A549 (cell line): ENCODE data around the gene TSHB. TPM values are rescaled to one million over a fixed set of nuclear protein-coding genes. Genes with fewer than 3 reads are reported as not detected.

Experiments used
- ATAC-seq, 2 experiments: fragments of 200-7000 bp in 1 of 2; fragments of >200 bp in 1 of 2; cut with Nextera tagmentation in 1 of 2; cut with Tn5 transposase in 1 of 2; 3 replicates each; pipeline versions ENCODE4 v1.8.0 to v1.9.1; 2018 to 2020; ENCODE audit warnings: mild to moderate bottlenecking in 1 of 2, moderate library complexity in 1 of 2
- CTCF ChIA-PET: fragments of 300-600 bp; sonication (Branson Sonifier 250); formaldehyde crosslinking; extraction: SDS; loops from one replicate; lab custom pipeline; 2021; ENCODE audit warnings: antibody characterized with exemption, inconsistent platforms; lab: Yijun Ruan, JAX
- POLR2A ChIA-PET: fragments of 350-600 bp; formaldehyde crosslinking; extraction: SDS; loops from one replicate; lab custom pipeline; 2021; ENCODE audit warnings: antibody characterized with exemption, inconsistent platforms; lab: Yijun Ruan, JAX
- DNase-seq, 2 experiments: peaks; one replicate each; pipeline versions ENCODE4 v3.0.0 to v3.0.0-alpha.2; 2011 to 2016; ENCODE audit warnings: low read depth in 1 of 2, low spot score in 1 of 2
- FAIRE-seq: peaks from 2 replicates; lab custom pipeline; 2011; peaks lifted over from hg19 to GRCh38; lab: Jason Lieb, UNC
- H3K27ac ChIP-seq, 2 experiments: fragments of >200 bp; sonication (Bioruptor Twin); formaldehyde crosslinking; 3 replicates each; pipeline ENCODE4 v1.5.1; 2016 to 2017
- H3K4me1 ChIP-seq: fragments of >200 bp; sonication (Bioruptor Twin); formaldehyde crosslinking; 3 replicates; pipeline ENCODE4 v1.6.1; 2016
- H3K4me2 ChIP-seq: fragments of >200 bp; sonication (Bioruptor Twin); formaldehyde crosslinking; 3 replicates; pipeline ENCODE4 v1.6.1; 2016
- H3K4me3 ChIP-seq: fragments of >200 bp; sonication (Bioruptor Twin); formaldehyde crosslinking; 3 replicates; pipeline ENCODE4 v1.5.1; 2016
- H3K9me3 ChIP-seq: fragments of >200 bp; sonication (Bioruptor Twin); formaldehyde crosslinking; 3 replicates; pipeline ENCODE4 v1.6.1; 2016
- BCL3 ChIP-seq: fragments of >200 bp; sonication (Bioruptor Twin); formaldehyde crosslinking; IDR thresholded peaks from 3 replicates; pipeline ENCODE4 v1.6.1; 2016
- CEBPB ChIP-seq, 2 experiments: fragments of >200 bp in 1 of 2; sonication (Bioruptor Twin) in 1 of 2; formaldehyde crosslinking in 1 of 2; IDR thresholded peaks; 2 replicates each; pipeline ENCODE4 v1.6.1; 2012 to 2016
- E2F6 ChIP-seq: IDR thresholded peaks from 2 replicates; pipeline ENCODE4 v1.6.1; 2012; ENCODE audit warnings: low read depth, borderline replicate concordance
- EHF ChIP-seq: fragments of 250-450 bp; sonication (Bioruptor Pico); IDR thresholded peaks from 2 replicates; pipeline ENCODE4 v1.5.0; 2020; ENCODE audit warnings: mild to moderate bottlenecking
- FOSB ChIP-seq: fragments of 250-450 bp; sonication (Bioruptor Pico); IDR thresholded peaks from 2 replicates; pipeline ENCODE4 v1.5.0; 2020; ENCODE audit warnings: mild to moderate bottlenecking, moderate library complexity
- FOXS1 ChIP-seq: fragments of 250-450 bp; sonication (Bioruptor Pico); IDR thresholded peaks from 2 replicates; pipeline ENCODE4 v1.5.0; 2020; ENCODE audit warnings: mild to moderate bottlenecking, moderate library complexity
- JUN ChIP-seq, 2 experiments: fragments of >200 bp; sonication (Bioruptor Twin); formaldehyde crosslinking; IDR thresholded peaks; 2 replicates in 1 of 2; 3 replicates in 1 of 2; pipeline ENCODE4 v1.6.1; 2016 to 2017
- NFE2L2 ChIP-seq: fragments of 150-350 bp; conservative IDR thresholded peaks from 2 replicates; pipeline ENCODE4 v1.6.1; 2014; ENCODE audit warnings: low read length
- REST ChIP-seq: fragments of 200-600 bp; sonication (generic); IDR thresholded peaks from 2 replicates; pipeline ENCODE4 v1.6.1; 2016; ENCODE audit warnings: antibody characterized with exemption, mild to moderate bottlenecking, moderate library complexity
- RNF2 ChIP-seq: fragments of 200-600 bp; sonication (generic); IDR thresholded peaks from 2 replicates; pipeline ENCODE4 v1.6.1; 2016; ENCODE audit warnings: low read depth, mild to moderate bottlenecking, antibody characterized with exemption, moderate library complexity, borderline replicate concordance
- SMC3 ChIP-seq: fragments of >200 bp; sonication (Bioruptor Twin); formaldehyde crosslinking; IDR thresholded peaks from 3 replicates; pipeline ENCODE4 v1.6.1; 2018; ENCODE audit warnings: inconsistent platforms
- ZFP36 ChIP-seq: fragments of 450-650 bp; IDR thresholded peaks from 2 replicates; pipeline ENCODE4 v1.6.1; 2014; ENCODE audit warnings: borderline replicate concordance; ENCODE audit not compliant: partially characterized antibody
- ZNF302 ChIP-seq: fragments of 250-450 bp; sonication (Bioruptor Pico); IDR thresholded peaks from 2 replicates; pipeline ENCODE4 v1.9.0; 2021; ENCODE audit warnings: inconsistent platforms, mild to moderate bottlenecking, moderate library complexity
- ZSCAN20 ChIP-seq: fragments of 250-450 bp; sonication (Bioruptor Pico); IDR thresholded peaks from 2 replicates; pipeline ENCODE4 v1.8.0; 2022; ENCODE audit warnings: mild to moderate bottlenecking, moderate library complexity
- WGBS: methylation state at CpG from one replicate; pipeline ENCODE4 v1.1.6; 2017; ENCODE audit errors: missing lambda C conversion rate; 5-methylcytosine and 5-hydroxymethylcytosine counted together
- polyA plus RNA-seq, 4 experiments: library from polyadenylated mRNA; depleted of rRNA in 3 of 4; stranded (reverse); fragments of >200 nt; fragmentation: RNase III in 1 of 4; extraction: RNeasy Plus Mini Kit Qiagen cat#74134 plus additional on column Dnase treatment in 1 of 4; gene quantifications; 2 replicates in 3 of 4; 3 replicates in 1 of 4; pipeline ENCODE4 v1.2.3, GENCODE V29; 2011 to 2017

The TSHB gene
- polyA plus RNA-seq, 2 of the 4 experiments (the other 2 are of a cell fraction): not detected

GRCh38 chr1:115082949-115083348, 53.3 kb downstream of the TSHB start:
- ChIA-PET CTCF (interaction anchor here (1.2 kb wide), 1 partner anchor 31 kb away, joined by 3 read pairs; no protein-coding TSS in a partner anchor), POLR2A (no interaction called here)
- ATAC-seq: no peak
- DNase-seq: no peak
- no peak overlapping the region for H3K27ac ChIP-seq
- no peaks in the 10 kb centered on the region for H3K4me1 ChIP-seq
- 70% methylated on average over 6 of the region's 6 CpGs for WGBS
- H3K4me2 ChIP-seq: no peak overlapping the region
- H3K9me3 ChIP-seq: no peaks in the 10 kb centered on the region
- H3K4me3 ChIP-seq: no peak overlapping the region
- no peak for TF ChIP-seq E2F6
- no peak for TF ChIP-seq REST
- TF ChIP-seq FOXS1: no peak
- TF ChIP-seq CEBPB (IDR thresholded peaks at IDR 0.05): no peak
- no peak for TF ChIP-seq SMC3
- no peak for TF ChIP-seq ZSCAN20 (CRISPR knock-in tag)
- no peak for TF ChIP-seq BCL3
- no peak for TF ChIP-seq ZNF302 (CRISPR knock-in tag)
- TF ChIP-seq ZFP36: no peak
- no peak for TF ChIP-seq JUN (IDR thresholded peaks at IDR 0.05)
- no peak for TF ChIP-seq RNF2
- TF ChIP-seq FOSB (CRISPR knock-in tag): no peak
- TF ChIP-seq NFE2L2: no peak
- no peak for TF ChIP-seq EHF
- no peak for FAIRE-seq

Other genes with a start within 250 kb of the TSHB start
- 24.6 and 28.7 TPM in 2 replicates for gene SIKE1, start 249.1 kb upstream of the TSHB start, polyA plus RNA-seq (2011; rRNA removed)
- gene SIKE1, start 249.1 kb upstream of the TSHB start, polyA plus RNA-seq (2017; fragmentation: RNase III; extraction: RNeasy Plus Mini Kit Qiagen cat#74134 plus additional on column Dnase treatment): 16.3 to 17.8 TPM (median 17.4 TPM) in 3 replicates
- not detected in 2 replicates for gene SYCP1, start 175.0 kb upstream of the TSHB start, polyA plus RNA-seq (2011; rRNA removed)
- gene SYCP1, start 175.0 kb upstream of the TSHB start, polyA plus RNA-seq (2017; fragmentation: RNase III; extraction: RNeasy Plus Mini Kit Qiagen cat#74134 plus additional on column Dnase treatment): not detected in 3 replicates
- gene TSPAN2, start 59.7 kb downstream of the TSHB start, polyA plus RNA-seq (2011; rRNA removed): 1.4 and 1.7 TPM in 2 replicates
- 2.1 to 3.2 TPM (median 2.7 TPM) in 3 replicates for gene TSPAN2, start 59.7 kb downstream of the TSHB start, polyA plus RNA-seq (2017; fragmentation: RNase III; extraction: RNeasy Plus Mini Kit Qiagen cat#74134 plus additional on column Dnase treatment)